Measurements from ENCODE around the gene USP25.

DNA sequence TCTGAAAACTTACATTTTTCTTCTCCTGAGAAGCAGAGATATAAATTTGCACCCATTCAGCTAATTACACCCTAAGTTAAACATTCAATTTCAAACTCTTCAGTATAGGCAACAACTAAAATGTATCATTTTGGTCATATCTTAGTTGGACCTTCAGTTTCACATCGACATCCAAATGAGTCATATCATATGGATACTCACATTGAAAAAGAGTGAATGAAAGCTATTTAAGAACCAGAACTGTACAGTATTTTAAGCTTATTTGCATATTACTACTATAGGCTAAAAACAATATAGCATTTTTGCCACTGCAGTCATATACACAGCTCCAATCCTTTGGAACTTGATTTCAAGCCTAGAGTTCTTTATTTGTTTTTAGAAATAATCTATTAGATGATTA lies 33.6 kb downstream of the USP25 start:
- TF ChIP-seq SUZ12 (IDR thresholded peaks at IDR 0.05; ENCODE audit: extremely low read depth, insufficient read depth, insufficient read length) (no peak), YY1 (IDR thresholded peaks at IDR 0.05; ENCODE audit: insufficient read depth, insufficient read length) (no peak)

Measured in NT2/D1 (cell line).